K562 (cell line): Measurements from ENCODE around the gene COX14. TPM values are rescaled to one million over a fixed set of nuclear protein-coding genes. Genes with fewer than 3 reads are reported as not detected.
A peak's percentile ranks its signal among the peaks of the same experiment; 100 is the strongest.
"Not testable (repeated sequence)": the region's sequence is repeated elsewhere in the genome, so short reads cannot be mapped to it uniquely, and the experiment has no call there.

Experiments used
- ATAC-seq: fragments of 200-7000 bp; cut with Tn5 transposase; 3 replicates; pipeline ENCODE4 v1.9.1; 2020; ENCODE audit warnings: moderate library complexity
- BruUV-seq: library from RNA; stranded (reverse); fragments of 400-500 nt; replicated peaks from 2 replicates; lab custom pipeline; 2021; lab: Mats Ljungman, UMichigan
- CTCF ChIA-PET: fragments of 300-600 bp; formaldehyde crosslinking; extraction: SDS; loops from one replicate; lab custom pipeline; 2021; ENCODE audit warnings: low intra/inter-chr PET ratio; lab: Yijun Ruan, JAX
- POLR2A ChIA-PET: fragments of 300-600, 350-650 bp; sonication (Branson Sonifier 250); formaldehyde crosslinking; extraction: SDS; loops from one replicate; lab custom pipeline; 2021; ENCODE audit warnings: antibody characterized with exemption, inconsistent platforms; lab: Yijun Ruan, JAX
- DNase-seq, 4 experiments: peaks; one replicate each; pipeline versions ENCODE4 v3.0.0 to v3.0.0-alpha.2; 2011 to 2018; ENCODE audit warnings: low spot score in 3 of 4, mixed read lengths in 3 of 4; ENCODE audit errors: extremely low read depth in 1 of 4
- FAIRE-seq: peaks from 2 replicates; lab custom pipeline; 2011; peaks lifted over from hg19 to GRCh38; lab: Jason Lieb, UNC
- H2AFZ ChIP-seq: 2 replicates; pipeline ENCODE4 v1.6.0; 2011; ENCODE audit warnings: low read depth, low read length, control low read depth, inconsistent platforms
- H3K27ac ChIP-seq: fragments of 200-600 bp; 3 replicates; pipeline ENCODE4 v1.8.0; 2011; ENCODE audit warnings: low read depth, mild to moderate bottlenecking, control low read depth, inconsistent platforms, low read length, moderate library complexity, mixed read lengths; ENCODE audit errors: extremely low read depth
- H3K27me3 ChIP-seq, 2 experiments: fragments of 300-600 bp in 1 of 2; 2 replicates in 1 of 2; 3 replicates in 1 of 2; pipeline versions ENCODE4 v1.6.0 to v1.8.0; 2011; ENCODE audit warnings: inconsistent platforms in 2 of 2, low read length in 2 of 2, mild to moderate bottlenecking in 1 of 2, mixed read lengths in 1 of 2, moderate library complexity in 1 of 2; ENCODE audit not compliant: control insufficient read depth in 2 of 2, insufficient read depth in 2 of 2
- H3K36me3 ChIP-seq: fragments of 300-600 bp; 3 replicates; pipeline ENCODE4 v1.8.0; 2011; ENCODE audit warnings: mild to moderate bottlenecking, low read length, inconsistent platforms; ENCODE audit not compliant: control insufficient read depth, insufficient read depth
- H3K4me1 ChIP-seq, 2 experiments: fragments of 200-600 bp in 1 of 2; replicated peaks in 1 of 2; 2 replicates in 1 of 2; 3 replicates in 1 of 2; pipeline versions ENCODE4 v1.5.1 to v1.8.0; 2011; ENCODE audit warnings: inconsistent platforms in 2 of 2, low read length in 2 of 2, mild to moderate bottlenecking in 1 of 2, mixed read lengths in 1 of 2, moderate library complexity in 1 of 2; ENCODE audit not compliant: control insufficient read depth in 2 of 2, insufficient read depth in 2 of 2
- H3K4me2 ChIP-seq: 2 replicates; pipeline ENCODE4 v1.6.1; 2011; ENCODE audit warnings: low read length, control low read depth, inconsistent platforms, mixed read lengths; ENCODE audit not compliant: insufficient read depth
- H3K4me3 ChIP-seq: fragments of 200-600 bp; sonication (generic), shearing (Covaris generic); 2 replicates; pipeline ENCODE4 v1.5.1; 2016; ENCODE audit warnings: control low read depth, inconsistent platforms
- H3K79me2 ChIP-seq: fragments of 200-600 bp; 3 replicates; pipeline ENCODE4 v1.8.0; 2011; ENCODE audit warnings: low read length, inconsistent platforms; ENCODE audit not compliant: control insufficient read depth, insufficient read depth
- H3K9ac ChIP-seq, 2 experiments: 2 replicates each; pipeline versions ENCODE4 v1.6.0 to v1.6.1; 2011; ENCODE audit warnings: low read depth in 2 of 2, low read length in 2 of 2, control low read depth in 1 of 2, inconsistent platforms in 1 of 2, mild to moderate bottlenecking in 1 of 2, mixed read lengths in 1 of 2; ENCODE audit not compliant: insufficient read depth in 1 of 2
- H3K9me1 ChIP-seq: one replicate; pipeline ENCODE4 v1.6.0; 2011; ENCODE audit warnings: inconsistent platforms, mild to moderate bottlenecking, low read length, moderate library complexity; ENCODE audit not compliant: control insufficient read depth, insufficient read depth
- H3K9me3 ChIP-seq: replicated peaks from 2 replicates; pipeline ENCODE4 v1.5.1; 2011; ENCODE audit warnings: low read depth, low read length, inconsistent platforms; ENCODE audit not compliant: control insufficient read depth, insufficient read depth
- H4K20me1 ChIP-seq: replicated peaks from 2 replicates; pipeline ENCODE4 v1.6.1; 2011; ENCODE audit warnings: low read length, inconsistent platforms, mixed read lengths; ENCODE audit not compliant: control insufficient read depth, insufficient read depth
- C11orf30 ChIP-seq: fragments of 450-650 bp; IDR thresholded peaks from 2 replicates; pipeline ENCODE4 v1.6.1; 2016; ENCODE audit warnings: low read depth, mild to moderate bottlenecking
- HMBOX1 ChIP-seq: sonication (generic); IDR thresholded peaks from 2 replicates; pipeline ENCODE4 v1.6.1; 2016
- MAFG ChIP-seq: fragments of 450-650 bp; conservative IDR thresholded peaks from 2 replicates; pipeline ENCODE4 v1.6.1; 2016; ENCODE audit warnings: missing genetic modification characterization, missing compliant biosample characterization
- RFX7 ChIP-seq: fragments of 250-450 bp; sonication (Bioruptor Pico); IDR thresholded peaks from 2 replicates; pipeline ENCODE4 v1.5.1; 2021; ENCODE audit warnings: mild to moderate bottlenecking
- ZNF316 ChIP-seq: fragments of 450-650 bp; IDR thresholded peaks from 2 replicates; pipeline ENCODE4 v1.6.1; 2016
- WGBS: fragments of 100-300 bp; shearing (Covaris generic); methylation state at CpG from one replicate; pipeline ENCODE4 v1.1.6; 2016; ENCODE audit warnings: low coverage, mixed read lengths; ENCODE audit not compliant: insufficient coverage; ENCODE audit errors: missing lambda C conversion rate; 5-methylcytosine and 5-hydroxymethylcytosine counted together
- in situ Hi-C: fragments of 300-500 bp; cut with MboI; formaldehyde crosslinking; loops from 4 replicates; pipeline ENCODE4 v1.15.0; 2018; ENCODE audit warnings: inconsistent platforms, mixed read lengths
- intact Hi-C: fragments of 100-400 bp; cut with micrococcal nuclease; formaldehyde crosslinking; loops from 2 replicates; pipeline ENCODE4 v1.14.2; 2022
- polyA plus RNA-seq, 8 experiments: library from polyadenylated mRNA; depleted of rRNA in 4 of 8; stranded (reverse) in 5 of 8; unstranded in 3 of 8; fragments of >200 nt; fragmentation: Nextera tagmentation in 2 of 8; fragmentation: Illumina TruSeq in 1 of 8; extraction: Ambion mirVana in 2 of 8; extraction: Trizol in 1 of 8; gene quantifications; 2 replicates each; pipeline versions ENCODE4 v1.2.1 to v1.2.3, GENCODE V29; 2011 to 2014; ENCODE audit warnings: inconsistent platforms in 1 of 8, missing spikeins in 1 of 8
- total RNA-seq, 7 experiments: library from RNA; depleted of rRNA in 6 of 7; stranded (reverse); fragments of >200 nt in 6 of 7; fragmentation: Illumina TruSeq in 2 of 7; extraction: Trizol in 2 of 7; gene quantifications; 2 replicates each; pipeline versions ENCODE4 v1.2.1 to v1.2.3, GENCODE V29; 2011 to 2021; ENCODE audit warnings: low replicate concordance in 1 of 7

The COX14 gene
- total and polyA plus RNA-seq, 9 of the 15 experiments (the other 6 are each of a cell fraction or from before 2014, with no cell fraction given), result 44.4 to 269 (median 53.4) TPM

DNA sequence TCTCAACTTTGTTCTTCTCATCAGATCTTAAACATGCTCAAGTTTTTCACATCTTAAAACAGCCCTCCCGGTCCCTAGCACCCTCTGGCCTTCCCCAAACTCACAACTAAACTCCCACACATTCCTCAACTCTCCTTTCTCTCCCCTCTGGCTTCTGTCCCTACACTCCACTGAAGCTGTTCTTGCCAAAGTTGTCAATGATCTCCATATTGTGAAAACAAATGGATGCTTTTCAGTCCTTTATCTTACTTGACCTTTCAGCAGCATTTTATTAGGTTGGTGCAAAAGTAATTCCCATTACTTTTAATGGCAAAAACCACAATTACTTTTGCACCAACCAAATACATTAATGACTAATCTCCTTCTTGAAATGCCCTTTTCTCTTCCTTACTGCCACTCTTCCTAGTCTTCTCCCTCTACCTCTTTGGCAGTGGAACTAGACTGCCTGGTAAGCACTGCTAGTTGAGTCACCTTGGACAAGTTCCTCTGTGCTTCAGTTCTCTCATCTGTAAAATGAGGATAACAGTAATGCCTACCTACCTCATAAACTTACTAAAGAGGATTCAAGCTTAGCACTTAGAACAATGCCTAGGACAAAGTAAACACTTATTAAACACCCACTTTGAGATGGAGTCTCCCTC lies 39.1 kb downstream of the COX14 start:
- no peaks in the 10 kb centered on the region for H3K9me1 ChIP-seq
- CTCF ChIA-PET, result interaction anchor here (0.6 kb wide), 1 partner anchor 24 kb away, joined by 3 read pairs; no protein-coding TSS in a partner anchor
- no peak overlapping the region for H3K4me3 ChIP-seq
- no peak overlapping the region for H3K27ac ChIP-seq
- H2AFZ ChIP-seq, result no peak overlapping the region
- H3K27me3 ChIP-seq, result no peaks in the 10 kb centered on the region
- intact Hi-C loops, result no loop called here
- 0 out of 2 replicates have a peak, but pooled peaks cover 5% of the 10 kb centered on the region for H4K20me1 ChIP-seq
- WGBS, result 0% methylated on average over 1 of the region's 1 CpG
- ATAC-seq (0 out of 3 replicates have a peak, but pooled peaks have one; percentile 31), DNase-seq (no peak), FAIRE-seq (no peak)
- in situ Hi-C loops, result no loop called here
- TF ChIP-seq HMBOX1 (peak; percentile 71; the same call in 1 of the 2 replicates), RFX7 (CRISPR knock-in tag) (no peak)
- TF ChIP-seq, all 486 proteins: peak for 1
- Histone ChIP-seq H3K4me2 (no peak overlapping the region), H3K9ac (no peak overlapping the region), H3K9me3 (no peaks in the 10 kb centered on the region), H3K79me2 (peaks cover 3% of the 10 kb centered on the region; the same call in 2 of the 3 replicates), H3K36me3 (no peaks in the 10 kb centered on the region), H3K4me1 (peaks cover 0 to 4% of the 10 kb centered on the region in 2 experiments; a peak in 1 of 5 replicates)
- POLR2A ChIA-PET, result interaction anchor here (0.6 to 2.2 kb wide), 3 partner anchors 12 to 1221 kb away, joined by 3 to 9 read pairs (median 3); partner anchors contain the start of gene CERS5
- BruUV-seq, result TSS peak; percentile 20

DNA sequence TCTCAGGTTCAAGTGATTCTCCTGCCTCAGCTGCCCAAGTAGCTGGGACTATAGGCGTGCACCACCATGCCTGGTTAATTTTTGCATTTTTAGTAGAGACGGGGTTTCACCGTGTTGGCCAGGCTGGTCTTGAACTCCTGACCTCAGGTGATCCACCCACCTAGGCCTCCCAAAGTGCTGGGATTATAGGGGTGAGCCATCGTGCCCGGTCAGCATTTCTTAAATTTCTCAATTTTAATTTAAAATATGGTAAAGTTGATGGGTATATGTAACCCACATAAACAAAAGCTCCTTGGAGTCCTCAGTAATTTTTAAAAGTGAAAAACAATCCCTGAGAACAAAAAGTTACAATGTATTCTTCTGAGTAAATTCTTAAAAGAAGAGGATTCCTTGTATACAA lies 42.9 kb downstream of the COX14 start:
- H3K27ac ChIP-seq, H3K4me1 ChIP-seq, H3K4me3 ChIP-seq, FAIRE-seq, BruUV-seq, H3K27me3 ChIP-seq, in situ Hi-C loops, CTCF ChIA-PET, H3K4me2 ChIP-seq, H4K20me1 ChIP-seq, H3K9ac ChIP-seq, DNase-seq, H2AFZ ChIP-seq, H3K9me3 ChIP-seq, intact Hi-C loops, ATAC-seq, H3K9me1 ChIP-seq, H3K36me3 ChIP-seq, H3K79me2 ChIP-seq: not testable (repeated sequence)
- TF ChIP-seq C11orf30 (peak; percentile 58), MAFG (0 out of 2 replicates have a peak, but pooled peaks have one; percentile 11), ZNF316 (peak; percentile 79)
- POLR2A ChIA-PET, result interaction anchor here (1.5 kb wide), 1 partner anchor 12 kb away, joined by 4 read pairs; the partner anchor contains the start of gene CERS5
- WGBS, result 81% methylated on average over 5 of the region's 5 CpGs
